Activated naive CD4-positive, alpha-beta T cell treated with Interleukin-2 at 50 U/mL for 16 hours (primary cell): ENCODE results near the gene TANK.
"Not testable (repeated sequence)": the region's sequence is repeated elsewhere in the genome, so short reads cannot be mapped to it uniquely, and the experiment has no call there.

Experiments used
- DNase-seq: peaks from one replicate; pipeline ENCODE4 v3.0.0-alpha.2; 2020

Gene TANK

DNA sequence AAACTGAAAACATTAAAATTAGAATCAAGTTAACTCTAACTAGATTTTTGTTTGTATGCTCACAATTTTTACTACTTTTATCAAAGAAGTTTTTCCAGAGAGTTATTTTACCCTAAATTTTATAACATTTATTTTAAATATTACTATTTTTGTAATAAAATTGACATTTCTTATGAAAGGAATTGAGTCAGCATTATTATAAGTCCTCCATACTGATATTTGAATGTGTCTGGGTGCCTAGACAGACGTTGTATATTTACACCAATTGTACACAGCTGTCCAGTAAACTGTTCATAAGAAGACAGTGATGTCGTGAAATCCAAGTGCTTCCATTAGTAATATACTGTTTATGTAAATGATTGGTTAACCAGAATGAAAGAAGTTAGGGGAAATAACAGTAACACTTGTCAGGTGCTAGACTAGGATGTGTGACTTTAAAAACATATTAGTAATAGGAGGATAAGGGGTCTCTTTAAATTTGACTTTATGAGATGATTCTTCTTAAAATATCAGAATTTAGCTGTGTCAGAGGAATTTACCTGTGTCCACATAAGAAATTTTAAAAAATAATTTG is 73.7 kb downstream of the TANK start:
- DNase-seq = no peak

DNA sequence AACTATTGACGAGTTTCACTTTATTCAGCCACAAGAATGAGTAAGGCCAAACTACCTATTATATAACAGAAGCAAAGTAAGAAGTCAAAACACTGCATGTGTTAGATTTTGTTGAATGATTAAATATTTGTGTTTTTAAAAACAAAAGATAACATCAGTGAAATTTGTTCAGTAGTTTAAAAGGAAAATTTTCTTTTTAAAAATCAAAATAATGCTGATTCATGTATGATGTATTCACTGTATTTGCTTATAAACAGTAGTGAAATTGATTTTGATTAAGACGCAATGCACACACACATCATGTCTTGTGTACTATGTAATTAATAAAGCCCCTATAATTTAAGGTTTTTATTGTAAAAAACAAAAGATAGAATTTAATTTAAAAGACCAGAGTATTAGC is 74.4 kb downstream of the TANK start:
- DNase-seq = no peak

DNA sequence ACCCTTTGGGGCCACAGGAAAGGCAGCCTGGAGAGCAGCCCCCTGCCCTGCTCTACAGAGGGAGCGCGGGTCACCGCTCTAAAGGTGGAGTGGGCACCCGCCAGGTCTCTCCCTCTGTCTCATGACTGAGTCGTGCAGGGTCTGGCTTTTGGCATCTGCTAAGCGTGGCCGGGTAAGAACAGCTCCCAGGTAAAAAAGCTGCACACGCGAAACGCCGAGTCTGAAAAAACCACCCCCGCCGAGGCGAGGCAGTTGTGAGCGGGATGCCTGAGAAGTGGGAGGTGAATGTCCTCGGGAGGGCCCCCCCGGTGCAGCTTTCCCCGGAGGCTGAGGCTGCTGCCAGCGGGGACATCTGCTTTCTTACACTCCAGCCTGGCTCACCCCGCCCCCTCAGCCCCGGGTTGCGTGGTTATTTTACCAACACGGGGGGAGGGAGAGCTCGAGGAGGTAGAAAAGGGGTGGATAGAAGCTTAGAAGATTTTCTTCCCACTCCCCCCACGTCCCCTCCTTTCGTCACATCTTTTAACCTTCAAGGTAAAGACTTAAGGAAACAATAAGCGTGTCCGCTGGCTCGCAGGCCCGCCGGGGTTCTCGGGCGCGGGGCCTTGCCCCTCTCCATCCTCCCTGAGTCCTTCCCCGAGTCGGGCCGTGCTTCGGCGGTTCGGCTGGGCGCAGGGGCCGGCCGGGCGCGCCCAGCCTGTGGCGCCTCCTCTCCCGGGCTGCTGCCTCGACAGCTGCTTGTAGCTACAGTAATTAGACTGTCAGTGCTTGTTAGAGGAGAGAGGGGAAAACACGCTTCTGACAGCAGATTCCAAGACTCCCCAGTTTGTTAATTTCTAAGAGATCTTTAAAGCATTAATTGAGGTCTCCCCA is 77.4 kb downstream of the TANK start:
- peak; percentile 65 for DNase-seq

DNA sequence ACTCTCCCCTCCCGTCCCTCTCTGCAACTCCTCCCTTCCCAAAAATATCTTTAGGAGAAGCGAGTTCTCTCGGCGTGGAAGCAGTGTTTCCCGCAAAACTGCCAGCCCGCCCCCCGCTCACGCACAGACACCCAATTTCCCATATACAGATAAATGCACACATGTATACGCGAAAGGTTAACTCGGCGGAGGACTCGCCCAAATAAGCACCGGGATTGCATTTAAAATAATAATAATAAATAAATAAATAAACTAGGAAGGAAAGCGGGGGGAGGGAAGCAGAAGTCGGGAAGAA is 78.0 kb downstream of the TANK start:
- no peak for DNase-seq

DNA sequence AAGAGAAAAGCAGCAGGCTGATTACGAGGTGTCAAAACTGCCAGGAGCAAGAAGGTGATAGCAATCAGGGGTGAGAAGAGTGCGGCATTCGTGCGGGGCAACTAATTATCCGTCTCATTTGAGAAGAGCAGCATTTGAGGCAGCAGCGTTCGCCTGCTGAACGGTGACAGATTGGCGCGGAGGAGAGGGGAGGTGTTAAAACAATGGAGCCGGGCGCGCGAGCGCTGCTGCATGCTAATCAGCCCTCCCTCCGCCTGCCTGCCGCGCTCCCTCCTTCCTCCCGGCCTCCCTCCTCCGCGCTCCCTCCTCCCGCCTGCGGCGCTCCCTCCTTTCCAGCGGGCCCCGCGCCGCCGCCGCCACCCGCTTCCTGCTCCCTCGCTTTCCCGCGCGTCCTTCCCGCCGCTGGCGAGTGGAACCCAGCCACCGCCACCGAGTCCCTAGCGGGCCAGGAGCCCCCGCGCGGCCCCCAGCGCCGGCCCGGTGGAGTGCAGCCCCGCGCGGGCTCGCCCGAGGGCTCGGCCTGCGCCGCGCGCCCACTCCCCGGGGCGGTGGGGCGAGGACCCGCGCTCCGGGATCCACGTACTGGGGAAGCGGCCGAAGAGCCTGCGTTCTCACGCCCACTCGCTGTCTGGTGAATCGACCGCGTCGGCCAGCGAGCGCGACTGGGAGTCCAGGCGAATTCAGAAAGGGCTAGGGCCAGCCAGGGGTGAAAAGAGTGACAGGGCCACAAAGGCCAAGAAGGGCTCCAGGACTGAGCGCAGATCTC is 78.5 kb downstream of the TANK start:
- peak; percentile 68 for DNase-seq

DNA sequence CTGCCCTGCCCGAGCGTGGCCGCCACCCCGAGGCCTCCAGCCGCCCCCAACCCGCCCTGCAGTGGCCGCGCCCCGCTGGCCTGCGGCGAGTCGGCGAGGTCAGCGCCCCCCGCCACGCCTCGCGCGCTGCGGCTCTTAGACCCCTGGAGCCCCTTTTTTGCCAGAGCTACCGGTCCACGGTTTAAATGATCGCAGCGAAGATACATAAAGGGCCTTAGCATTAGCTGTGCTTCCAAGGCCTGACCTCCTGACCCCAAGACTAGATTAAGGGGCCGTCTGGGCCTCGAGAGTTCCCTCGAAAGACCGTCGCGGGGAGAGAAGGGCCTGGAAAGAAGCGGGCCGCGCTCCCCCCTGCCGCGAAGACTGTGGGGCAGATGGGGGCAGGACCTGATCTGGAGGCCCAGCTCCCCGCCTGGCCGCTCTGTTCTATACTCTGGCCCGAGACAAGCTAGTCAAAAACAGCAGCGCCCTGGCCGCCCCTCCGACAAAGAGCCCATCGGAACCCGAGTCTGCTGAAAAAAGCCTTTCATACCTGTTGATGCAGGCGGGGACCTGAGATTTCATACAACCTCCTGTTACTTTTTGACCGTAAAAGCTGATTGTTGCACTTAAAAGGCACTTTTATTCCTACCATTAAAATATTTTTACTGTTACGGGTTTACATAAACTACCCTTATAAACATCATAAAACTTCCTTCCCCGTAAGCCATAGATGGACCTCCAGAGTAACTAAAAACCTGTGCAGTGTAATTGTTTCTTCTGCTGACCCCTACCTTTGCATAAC is 79.3 kb downstream of the TANK start:
- DNase-seq = no peak

DNA sequence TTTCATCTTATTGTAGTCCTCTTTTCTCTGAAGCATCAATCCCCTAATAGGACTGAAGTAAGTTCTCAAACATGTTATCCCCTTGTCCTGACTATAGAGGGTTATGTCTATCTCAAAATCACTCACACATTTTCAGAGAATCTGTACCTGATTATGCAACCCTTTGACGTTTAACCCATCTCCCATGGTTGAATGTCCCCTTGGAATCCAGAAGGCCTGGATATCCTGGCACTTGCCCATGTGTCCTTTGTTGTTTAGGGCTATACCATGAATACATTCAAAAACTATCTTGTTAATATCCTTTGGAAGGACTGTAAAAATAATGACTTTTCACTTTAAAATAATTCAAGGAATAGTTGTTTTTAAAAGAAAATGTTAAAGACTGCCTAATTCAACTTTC is 81.7 kb downstream of the TANK start:
- no peak for DNase-seq

DNA sequence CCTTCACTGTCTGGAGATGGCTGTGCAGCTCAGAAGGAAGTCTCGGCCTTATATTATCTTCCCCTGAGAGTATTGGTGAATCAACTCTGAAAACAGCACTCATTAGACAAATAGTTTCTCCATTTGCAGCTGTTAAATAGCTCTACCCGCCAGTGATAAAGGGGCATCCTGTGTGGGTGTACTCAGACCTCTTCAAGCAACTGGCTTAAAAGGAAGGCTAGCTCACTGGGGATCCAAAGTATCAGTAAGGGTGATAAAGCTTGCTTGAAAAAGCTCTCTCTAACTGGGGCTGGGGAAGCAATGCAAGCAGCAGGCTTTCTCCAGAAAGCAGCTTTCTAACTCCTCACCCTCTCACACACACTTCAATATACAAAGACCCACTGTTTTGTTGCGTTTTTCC is 83.1 kb downstream of the TANK start:
- no peak for DNase-seq

DNA sequence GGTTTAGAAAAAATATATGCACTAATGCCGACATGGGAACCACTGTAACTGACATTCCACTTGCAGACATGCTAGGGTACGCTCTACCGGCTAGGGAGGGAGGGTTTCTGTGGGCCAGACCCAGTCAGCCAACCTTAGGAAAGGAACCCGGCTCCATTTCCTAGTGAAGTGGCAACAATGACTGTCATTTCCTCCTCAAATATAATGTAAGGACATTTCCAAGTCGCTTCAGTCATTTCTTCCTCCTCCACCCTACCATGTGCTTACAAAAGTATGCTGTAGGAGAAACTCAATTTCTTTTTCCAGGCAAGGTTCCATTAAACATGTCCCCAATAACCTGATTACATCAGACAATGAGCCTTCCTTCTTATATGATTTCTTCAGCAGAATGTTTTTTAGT is 83.7 kb downstream of the TANK start:
- no peak for DNase-seq

DNA sequence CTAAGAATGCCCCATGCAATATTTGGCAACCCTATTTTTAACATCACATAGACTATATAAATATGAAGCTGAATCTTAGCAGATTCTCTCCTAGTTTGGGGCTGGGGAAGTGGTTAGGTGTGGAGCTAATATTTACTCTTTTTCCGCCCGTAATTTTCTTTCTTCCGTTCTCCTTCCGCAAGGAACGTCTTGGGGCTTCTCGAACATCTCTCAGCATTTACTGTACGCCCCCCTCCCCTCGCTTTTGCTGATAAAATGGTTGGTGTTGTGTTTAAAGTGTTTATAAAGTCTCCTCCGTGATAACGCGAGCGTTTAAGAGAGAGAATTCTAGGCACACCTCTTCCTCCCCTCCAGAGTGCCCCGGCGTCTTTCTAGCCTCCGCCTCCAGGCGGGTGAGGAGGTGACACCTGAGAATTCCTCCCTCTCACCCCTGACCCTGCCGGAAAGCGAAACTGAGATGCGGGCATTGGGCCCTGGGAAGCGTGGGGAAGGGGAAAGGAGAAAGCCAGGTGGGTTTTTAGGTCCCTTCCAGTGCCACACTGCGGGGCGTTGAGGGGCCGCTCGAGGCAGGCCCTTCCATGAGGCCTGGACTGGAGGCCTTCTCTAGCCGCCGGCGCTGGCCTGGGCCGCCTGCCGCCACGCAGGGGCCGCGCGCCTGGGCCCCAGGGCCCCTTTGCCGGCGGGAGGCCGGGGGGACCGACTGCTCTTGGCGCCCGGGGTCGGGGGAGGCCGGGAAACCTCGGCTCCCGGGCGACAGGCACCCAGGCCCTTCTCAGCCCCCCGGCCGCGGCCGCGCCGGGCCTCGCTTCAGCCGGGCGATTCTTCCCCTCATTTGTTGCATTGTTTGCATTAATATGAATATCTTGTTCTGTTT is 84.4 kb downstream of the TANK start:
- DNase-seq = peak; percentile 69

DNA sequence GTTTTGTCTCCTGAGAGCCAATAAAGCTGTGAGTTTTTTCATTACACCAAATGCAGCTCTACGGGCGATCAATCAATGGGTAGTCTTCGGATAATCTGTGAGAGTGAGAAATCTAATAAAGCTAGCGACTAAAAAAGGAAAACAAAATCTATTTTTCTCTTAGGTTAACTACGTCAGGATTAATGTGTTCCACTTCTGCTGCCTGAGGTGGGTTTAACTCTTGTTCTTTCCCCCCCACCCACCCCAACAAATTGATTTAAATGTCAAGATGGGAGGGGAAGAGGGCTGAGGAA is 85.0 kb downstream of the TANK start:
- DNase-seq = no peak

DNA sequence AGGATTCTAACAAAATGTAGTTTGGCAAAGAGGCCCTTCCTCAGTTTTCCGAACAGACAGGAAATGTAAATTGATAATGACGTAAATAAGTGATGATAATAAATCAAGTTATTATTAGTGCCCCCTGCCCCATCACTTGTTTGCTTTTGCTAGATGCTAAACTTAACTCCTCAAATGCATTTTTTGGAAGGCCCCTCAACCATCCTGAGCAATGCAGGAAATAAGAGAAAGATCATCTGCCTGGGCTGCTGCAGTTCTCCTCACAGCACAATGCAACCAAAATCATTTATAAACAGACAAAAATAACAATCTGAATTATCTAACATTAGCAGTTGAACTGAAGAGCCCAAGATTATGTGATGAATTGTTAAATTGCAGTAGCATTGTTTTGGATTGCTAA is 85.4 kb downstream of the TANK start:
- DNase-seq = no peak

DNA sequence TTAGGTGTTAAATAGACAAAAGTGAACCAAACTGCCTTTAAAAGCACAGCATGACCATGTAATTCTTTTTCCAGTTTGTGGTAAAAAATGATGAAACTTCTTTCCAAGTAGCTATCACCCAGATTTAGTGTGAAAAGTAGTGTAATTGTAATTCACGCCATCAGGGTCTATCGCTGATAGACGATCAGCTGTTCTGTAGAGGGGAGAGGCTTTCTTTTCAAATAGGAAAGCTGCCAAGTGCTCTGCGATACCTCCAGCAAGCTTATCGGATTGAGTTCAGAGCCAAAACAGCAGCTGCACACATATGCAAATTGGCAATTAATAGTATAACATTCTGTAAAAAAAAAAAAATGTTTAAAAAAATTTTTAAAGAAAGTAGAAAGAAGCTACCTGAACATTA is 86.1 kb downstream of the TANK start:
- DNase-seq = no peak

DNA sequence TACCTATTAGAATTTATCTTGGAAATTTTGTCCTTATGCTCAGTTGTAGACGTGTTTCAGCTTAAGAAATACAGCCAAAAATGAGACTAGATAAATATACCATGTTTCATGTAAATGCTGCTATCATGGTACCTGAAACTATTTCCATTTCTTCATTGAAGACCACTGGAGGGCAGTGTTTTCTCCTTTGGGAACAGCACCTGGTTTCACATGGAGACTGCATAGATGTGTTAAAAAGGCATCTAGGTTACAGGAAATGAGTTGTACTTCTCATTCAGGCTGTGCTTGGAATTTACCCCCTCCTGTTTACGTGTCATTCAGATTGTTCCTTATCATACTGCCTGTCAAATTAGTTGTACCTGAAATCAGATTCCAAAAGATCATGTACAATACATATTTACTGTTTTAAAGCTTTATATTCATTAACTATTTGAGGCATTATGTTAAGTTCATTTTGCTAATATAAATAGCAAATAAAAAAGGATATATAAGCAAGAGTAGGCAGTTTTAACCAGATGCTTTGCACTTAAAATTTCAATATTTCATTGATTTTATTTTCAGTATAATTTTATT is 90.7 kb downstream of the TANK start:
- DNase-seq = no peak

DNA sequence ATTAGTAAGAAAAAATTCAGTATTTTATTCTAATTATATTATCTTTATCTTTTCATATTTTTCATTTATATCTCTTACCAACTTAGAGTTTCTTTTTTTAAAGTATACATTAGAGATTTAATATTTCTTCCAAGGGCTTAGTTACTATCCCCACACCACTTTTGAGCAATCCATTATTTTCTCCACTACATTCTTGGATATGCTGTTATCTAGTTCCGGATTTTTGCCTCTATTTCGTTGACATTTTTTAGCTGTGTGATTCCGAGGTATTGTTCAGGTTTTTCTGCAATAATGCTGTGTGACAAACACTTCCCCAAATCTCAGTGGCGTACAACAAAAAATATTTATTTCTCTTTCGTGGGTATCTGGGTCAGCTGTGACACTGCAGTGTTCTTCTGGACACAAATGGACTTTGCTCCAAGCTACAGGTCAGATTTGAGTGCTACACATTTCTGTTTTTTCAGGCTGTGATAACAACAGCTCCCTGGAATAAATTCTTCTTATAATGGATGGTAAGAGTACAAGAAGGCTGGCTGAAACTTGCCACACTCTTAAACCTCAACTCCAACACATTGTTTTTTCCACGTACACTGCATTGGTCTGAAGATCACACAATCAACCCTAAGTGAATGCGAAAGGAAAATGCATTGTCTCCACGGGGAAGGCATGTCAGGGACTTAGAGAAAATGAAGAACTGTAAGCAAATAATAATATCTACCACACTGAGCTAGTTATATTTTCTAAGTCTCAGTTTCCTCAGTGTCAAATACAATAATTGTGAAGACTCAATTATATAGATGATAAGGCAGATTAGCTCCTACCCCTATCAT is 97.1 kb downstream of the TANK start:
- DNase-seq = no peak

DNA sequence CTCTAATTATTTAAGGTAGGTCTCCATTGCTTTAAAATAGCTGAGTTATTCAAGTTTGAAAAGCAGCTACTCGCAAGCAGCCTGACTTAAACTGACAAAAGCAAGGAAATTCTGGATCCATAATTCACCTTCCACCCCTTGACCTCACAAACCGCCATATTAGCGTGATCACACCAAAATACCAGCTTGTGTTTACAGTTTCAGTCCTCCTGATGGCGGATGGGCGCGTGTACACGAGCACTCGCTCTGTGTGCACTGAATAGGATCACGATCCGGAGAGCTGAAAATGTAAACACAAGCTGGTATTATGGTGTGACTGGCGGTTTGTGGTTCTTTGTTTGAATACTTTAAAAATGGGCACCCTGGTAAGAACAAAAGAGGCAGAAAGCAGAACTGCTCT is 105.6 kb downstream of the TANK start:
- no peak for DNase-seq

DNA sequence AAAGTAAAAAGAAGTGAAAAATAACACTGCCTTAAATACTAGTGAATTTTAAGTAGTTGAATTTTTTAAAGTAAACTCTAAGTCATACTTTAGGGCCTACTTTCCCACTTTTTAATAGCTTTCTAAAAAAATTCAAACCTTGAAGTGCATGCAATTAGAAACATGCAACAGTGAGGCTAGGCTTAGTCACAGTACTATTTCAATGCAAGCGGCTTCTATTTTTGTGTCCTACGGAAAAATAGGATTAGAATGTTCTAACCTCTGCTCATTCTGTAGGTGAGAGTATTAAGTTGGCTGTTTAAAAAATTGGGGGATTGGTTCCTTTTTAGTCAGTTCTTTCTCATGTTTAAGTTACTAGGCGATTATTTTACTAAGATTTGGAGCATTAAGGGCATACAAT is 108.9 kb downstream of the TANK start:
- DNase-seq = no peak

DNA sequence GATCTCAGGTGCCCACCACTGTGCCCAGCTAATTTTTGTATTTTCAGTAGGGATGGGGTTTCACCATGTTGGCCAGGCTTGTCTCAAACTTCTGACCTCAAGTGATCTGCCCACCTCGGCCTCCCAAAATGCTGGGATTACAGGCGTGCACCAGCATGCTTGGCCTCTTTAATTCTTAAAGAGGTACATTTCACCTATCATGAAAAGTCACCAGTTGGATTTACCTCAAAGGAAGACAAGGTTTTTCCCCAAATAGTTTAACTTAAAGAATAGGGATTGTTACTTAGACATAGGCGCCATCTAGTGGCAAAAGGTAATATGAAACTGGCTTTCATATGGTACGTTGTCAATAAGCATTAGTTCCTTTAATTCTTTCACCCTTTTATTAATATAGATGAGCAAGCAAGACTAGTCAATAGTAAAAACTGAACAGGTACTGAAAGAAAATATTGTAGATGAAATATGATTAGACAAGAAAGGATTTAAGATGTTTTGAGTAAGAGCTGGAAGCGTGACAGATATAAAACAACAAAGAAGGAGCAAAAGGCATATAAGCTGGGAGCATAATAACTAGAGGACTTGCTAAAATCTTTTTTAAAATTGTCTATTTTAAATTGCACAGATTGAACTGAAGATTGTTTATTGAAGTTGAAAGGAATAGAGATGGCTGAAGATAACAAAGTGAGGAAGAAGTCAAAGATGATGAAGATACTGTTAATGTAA is 113.0 kb downstream of the TANK start:
- no peak for DNase-seq

DNA sequence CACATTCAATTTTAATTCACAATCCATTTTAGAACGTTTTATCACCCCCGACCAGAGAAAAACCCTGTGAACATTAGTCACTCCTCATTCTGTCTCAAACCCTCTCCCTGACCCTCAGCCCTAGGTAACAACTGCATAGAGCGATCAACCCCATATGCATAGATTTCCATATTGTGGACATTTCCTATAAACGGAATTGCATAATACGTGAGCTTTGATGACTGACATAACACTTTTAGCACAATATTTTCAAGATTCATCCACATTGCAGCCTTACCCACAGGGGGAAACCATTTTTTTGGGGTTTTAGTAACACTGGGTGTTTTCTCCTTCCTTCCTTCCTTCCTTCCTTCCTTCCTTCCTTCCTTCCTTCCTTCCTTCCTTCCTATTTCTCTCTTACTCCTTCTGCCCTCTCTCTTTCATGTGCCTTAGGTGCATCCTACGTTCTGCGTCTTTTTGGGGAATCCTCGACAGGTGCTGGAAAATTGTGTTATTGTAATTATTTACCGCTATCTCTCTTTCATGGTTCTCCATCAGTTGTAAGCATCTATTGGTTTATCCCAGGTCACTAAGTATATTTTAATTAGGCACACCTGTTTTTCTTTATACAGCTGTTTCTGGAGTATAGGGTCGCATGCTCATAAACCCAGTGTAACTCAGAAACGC is 118.5 kb downstream of the TANK start:
- DNase-seq = not testable (repeated sequence)

DNA sequence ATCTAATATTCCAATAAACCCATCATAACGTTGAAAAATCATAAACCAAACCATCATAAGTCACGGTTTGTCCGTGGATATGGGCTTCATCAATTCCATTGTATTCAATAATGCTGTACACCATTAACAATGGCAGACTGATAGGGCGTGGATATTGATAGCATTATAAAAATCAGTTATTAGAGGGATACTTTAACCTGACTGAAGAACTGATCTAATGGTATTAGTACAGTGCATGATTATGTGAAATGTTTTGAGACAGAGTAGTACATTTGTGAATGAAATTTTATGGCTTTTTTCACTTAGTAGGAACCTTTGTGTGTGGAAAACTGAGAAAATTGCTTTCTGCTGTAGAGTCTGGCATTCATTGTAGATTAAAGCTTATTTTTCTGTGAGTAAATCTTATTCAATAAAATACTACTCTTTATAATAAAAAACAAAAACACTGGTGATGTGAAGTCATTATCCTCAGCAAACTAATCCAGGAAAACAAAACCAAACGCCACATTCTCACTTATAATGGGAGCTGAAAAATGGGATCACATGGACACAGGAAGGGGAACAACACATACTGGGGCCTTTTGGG is 119.1 kb downstream of the TANK start:
- not testable (repeated sequence) for DNase-seq
